ENCODE measurements around the gene ADTRP.
"Not testable (repeated sequence)": the region's sequence is repeated elsewhere in the genome, so short reads cannot be mapped to it uniquely, and the experiment has no call there.

ADTRP gene

DNA sequence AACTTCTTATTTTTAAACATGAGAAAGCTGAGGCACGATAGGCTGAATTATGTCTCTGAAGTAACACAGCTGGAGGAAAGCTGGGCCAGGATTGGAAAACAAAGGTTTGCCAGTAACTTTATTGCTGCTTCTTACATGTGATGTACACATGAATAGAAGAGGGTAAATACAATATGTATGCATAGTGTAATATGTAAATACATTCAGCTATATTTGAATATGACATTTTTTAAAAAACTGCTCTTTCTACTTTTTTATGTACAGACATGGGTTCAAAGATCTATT, 90.2 kb downstream of the ADTRP start:
- DNase-seq = no peak

DNA sequence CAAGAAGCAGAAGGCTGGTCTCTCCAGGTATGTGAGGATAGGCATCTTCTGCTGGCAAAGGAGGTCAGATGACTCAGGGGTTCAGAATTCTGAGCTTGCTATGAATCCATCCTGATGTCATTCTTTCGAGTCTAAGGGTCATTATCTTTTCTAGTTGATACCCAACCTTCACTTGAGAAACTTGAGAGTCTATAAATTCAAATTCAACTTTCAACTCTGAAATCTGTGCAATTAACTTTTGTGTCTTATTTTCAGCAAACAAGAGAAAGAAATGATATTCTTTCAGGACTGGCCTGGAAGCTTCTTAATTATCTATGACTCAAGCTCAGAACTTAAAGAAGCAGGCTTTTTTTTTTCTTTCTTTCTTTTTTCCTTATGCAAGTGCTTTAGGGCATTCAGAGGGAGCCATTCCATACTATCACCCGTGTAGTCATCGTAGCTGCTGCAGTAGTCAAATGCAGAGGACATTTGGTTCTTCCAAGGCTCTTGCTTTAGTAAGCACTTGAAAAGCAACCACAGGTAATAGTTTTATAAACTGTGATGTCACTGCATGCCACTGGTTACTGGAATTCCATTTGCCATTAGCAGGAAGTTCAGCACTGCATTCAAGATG, 93.0 kb downstream of the ADTRP start:
- no peak for DNase-seq

DNA sequence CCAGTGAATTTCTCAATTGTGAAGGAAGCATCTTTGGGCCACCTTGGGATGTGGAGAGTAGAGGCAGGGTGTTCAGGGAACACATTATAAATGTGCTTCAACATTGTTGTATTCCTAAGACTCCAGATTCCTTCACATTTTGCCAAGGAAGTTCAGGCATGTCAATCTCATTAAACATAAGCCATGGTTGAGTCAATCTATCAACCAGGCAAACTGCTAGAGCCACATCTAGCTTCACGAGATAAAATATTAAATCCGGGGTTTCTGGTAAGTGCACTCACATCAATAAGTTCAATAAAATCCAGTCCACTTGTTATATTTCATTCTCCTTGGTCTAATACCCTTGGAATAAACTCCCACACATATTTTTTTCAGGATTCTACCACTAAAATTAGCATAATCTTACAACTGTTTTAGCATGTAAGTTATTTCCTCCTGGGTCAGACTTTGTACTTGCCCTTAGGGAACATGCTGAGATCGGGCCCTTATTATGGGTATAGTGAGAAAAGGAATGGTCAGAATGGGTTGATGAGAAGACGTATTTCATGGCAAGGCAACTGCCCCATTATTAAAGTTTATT, 93.6 kb downstream of the ADTRP start:
- no peak for DNase-seq

GRCh38 chr6:11683871-11684270, 94.7 kb downstream of the ADTRP start:
- DNase-seq = no peak

DNA sequence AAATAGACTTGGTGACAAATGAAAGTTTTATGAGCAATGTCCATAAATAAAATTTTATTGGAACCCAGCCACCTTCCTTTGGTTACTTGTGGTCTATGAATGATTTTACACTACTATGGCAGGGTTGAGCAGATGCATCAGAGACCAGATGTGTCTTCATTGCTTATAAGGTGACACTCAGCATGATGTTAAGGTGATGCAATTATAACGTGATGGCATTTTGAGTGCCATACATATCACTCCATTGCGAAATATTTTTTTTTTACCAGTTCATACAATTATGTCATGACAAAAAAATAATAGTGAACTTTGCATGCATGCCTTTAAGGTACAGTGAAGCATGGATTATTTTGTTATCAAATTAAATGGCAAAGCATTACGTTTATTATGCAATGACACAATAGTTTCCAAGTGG, 96.0 kb downstream of the ADTRP start:
- DNase-seq = no peak

DNA sequence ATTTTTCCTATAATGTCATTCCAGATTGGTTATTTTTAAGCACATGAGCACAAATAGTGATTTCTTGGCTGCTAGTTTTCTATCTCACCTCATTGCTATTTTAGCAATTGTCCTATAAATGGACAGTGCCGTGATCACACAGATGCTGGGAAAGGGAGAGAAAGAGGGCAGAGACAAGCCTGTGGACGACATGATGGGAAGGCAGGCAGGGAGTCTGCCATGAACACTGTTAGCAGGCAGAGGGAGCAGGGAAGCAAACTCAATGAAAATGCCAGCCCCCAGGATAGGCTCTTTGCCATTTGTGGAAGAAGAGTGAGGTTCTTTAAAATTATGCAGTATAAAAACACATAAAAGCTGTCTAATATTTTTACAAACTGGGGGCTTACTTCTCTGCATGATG, 96.8 kb downstream of the ADTRP start:
- DNase-seq = no peak

GRCh38 chr6:11681357-11681756, 97.2 kb downstream of the ADTRP start:
- no peak for DNase-seq

DNA sequence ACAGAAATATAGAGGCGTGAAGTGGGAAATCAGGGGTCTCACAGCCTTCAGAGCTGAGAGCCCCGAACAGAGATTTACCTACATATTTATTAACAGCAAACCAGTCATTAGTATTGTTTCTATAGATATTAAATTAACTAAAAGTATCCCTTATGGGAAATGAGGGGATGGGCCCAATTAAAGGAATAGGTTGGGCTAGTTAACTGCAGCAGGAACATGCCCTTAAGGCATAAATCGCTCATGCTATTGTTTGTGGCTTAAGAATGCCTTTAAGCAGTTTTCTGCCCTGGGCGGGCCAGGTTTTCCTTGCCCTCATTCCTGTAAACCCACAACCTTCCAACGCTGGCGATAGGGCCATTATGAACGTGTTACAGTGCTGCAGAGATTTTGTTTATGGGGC, 98.1 kb downstream of the ADTRP start:
- DNase-seq = not testable (repeated sequence)

DNA sequence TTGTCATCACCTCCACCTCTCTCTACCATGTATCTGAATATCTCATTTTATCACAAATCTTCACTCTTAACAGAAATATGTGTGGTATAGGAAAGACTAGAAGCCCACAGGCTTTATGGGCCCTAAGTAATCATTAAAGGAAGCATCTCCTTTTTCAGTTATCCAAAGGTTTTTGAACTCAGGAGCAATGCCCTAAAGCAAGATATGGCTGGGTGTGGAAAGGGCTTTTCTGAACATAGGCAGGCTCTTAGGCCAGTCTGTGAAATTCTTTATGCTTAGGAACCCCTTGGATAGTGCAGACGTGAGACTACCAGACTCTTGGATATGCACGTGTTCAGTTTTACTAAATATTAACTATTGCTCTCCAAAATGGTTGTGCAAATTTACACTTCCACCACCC, 99.5 kb downstream of the ADTRP start:
- no peak for DNase-seq

- no peak for DNase-seq
Measured at GRCh38 chr6:11675601-11676000, 103.0 kb downstream of the ADTRP start.

GRCh38 chr6:11672669-11673068, 105.9 kb downstream of the ADTRP start:
- DNase-seq = no peak

- no peak for DNase-seq
Measured at GRCh38 chr6:11672256-11672655, 106.3 kb downstream of the ADTRP start.

GRCh38 chr6:11669696-11670095, 108.9 kb downstream of the ADTRP start:
- DNase-seq = no peak

DNA sequence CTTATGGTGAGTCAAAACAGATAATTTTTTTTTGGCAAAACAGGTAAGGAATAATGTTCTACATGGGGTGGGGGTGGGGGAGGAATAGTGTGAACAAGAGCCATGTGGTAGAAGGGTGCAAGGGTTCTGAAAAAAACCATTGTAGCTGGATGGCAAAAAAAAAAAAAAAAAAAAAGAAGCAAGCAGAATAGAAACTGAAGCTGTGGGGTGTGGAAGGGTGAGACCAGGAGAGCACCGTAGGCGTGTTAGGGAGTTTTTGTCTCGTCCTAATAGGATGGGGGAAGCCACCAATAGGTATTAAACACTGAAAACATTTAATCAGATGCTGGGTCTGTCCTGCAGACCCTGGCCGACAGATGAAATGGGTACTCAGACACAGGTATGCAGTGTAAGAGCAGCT, 110.1 kb downstream of the ADTRP start:
- no peak for DNase-seq

DNA sequence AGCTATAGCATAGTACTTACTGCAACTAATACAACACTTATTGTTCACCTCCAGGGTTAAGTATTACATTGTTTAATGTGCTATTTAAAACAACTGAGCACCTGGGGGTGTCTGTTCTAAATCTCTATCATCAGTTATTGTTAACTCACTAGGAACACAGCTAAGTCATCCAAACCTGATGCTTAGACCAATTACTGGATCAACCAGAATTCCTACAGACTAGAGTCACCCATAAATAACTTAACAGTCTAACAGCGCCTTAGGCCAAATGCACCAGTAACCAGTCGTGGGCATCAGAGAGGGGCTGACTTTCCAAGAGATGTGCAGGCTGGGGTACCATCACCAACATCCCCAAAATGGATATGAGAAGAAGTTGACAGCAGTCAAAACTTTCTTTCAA, 110.7 kb downstream of the ADTRP start:
- no peak for DNase-seq

DNA sequence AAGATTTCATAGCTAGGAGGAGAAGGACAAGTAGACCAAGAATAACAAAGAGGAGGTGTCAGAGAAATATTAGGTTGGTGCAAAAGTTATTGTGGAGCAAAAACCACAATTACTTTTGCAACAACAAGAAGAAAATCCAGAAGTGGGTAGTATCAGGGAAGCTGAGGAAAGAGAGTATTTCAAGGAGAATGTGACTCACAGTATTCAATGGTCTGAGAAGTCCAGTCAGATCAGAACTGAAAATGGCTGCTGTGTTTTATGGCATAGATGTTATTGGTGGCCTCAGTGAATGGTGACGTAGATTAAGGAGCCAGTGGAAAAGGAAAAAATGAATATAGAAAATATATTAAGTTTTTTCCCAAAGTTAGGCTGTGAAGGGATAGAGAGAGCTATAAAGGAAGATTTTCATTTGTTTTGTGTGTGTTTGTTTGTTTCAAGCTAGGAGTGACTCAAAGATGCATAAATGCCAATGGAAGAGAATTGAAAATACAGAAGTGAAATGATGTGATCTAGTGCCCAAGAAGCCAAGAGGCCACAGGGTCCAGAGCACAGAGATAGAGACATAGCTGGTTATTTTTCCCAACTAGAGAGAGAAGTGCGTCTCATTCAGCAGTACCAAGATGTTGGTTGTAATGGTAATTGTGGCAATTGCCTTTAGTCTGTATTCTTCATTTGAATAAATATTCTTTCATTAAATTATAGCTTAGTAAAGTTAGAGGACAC, 112.8 kb downstream of the ADTRP start:
- no peak for DNase-seq

Measured in stimulated activated naive CD4-positive, alpha-beta T cell treated with Interleukin-2 at 50 U/mL for 16 hours (primary cell).